IMR-90 (cell line): ENCODE data around the gene DMRTC2. TPM values are rescaled to one million over a fixed set of nuclear protein-coding genes. Genes with fewer than 3 reads are reported as not detected.

ENCODE experiments used
- ATAC-seq: fragments of 200-7000 bp; cut with Tn5 transposase; 2 replicates; pipeline ENCODE4 v1.9.1; 2020; ENCODE audit warnings: low read depth, mild to moderate bottlenecking, moderate library complexity
- BruUV-seq: library from RNA; stranded (reverse); fragments of 400-500 nt; replicated peaks from 2 replicates; lab custom pipeline; 2021; lab: Mats Ljungman, UMichigan
- CTCF ChIA-PET: fragments of 300-600 bp; formaldehyde crosslinking; extraction: SDS; loops from one replicate; lab custom pipeline; 2021; ENCODE audit warnings: antibody characterized with exemption; lab: Yijun Ruan, JAX
- POLR2A ChIA-PET: fragments of 300-600 bp; sonication (Branson Sonifier 250); formaldehyde crosslinking; loops from one replicate; lab custom pipeline; 2022; ENCODE audit warnings: antibody characterized with exemption; ENCODE audit not compliant: unreplicated experiment; lab: Charles Lee
- DNase-seq: peaks from one replicate; pipeline ENCODE4 v3.0.0; 2013
- H2AFZ ChIP-seq: replicated peaks from 2 replicates; pipeline ENCODE3; 2013; ENCODE audit warnings: low read length, mild to moderate bottlenecking; ENCODE audit not compliant: poor library complexity
- H2AK5ac ChIP-seq: 2 replicates; pipeline ENCODE4 v1.6.1; 2013; ENCODE audit warnings: low read depth, low read length, inconsistent platforms
- H2AK9ac ChIP-seq: replicated peaks from 2 replicates; pipeline ENCODE3; 2013; ENCODE audit warnings: mild to moderate bottlenecking, low read depth, low read length, moderate library complexity; ENCODE audit not compliant: poor library complexity
- H2BK120ac ChIP-seq: 2 replicates; pipeline ENCODE4 v1.6.1; 2013; ENCODE audit warnings: low read depth, low read length, inconsistent platforms
- H2BK15ac ChIP-seq: 3 replicates; pipeline ENCODE4 v1.6.1; 2013; ENCODE audit warnings: low read depth, low read length, inconsistent platforms
- H2BK20ac ChIP-seq: 2 replicates; pipeline ENCODE4 v1.6.1; 2013; ENCODE audit warnings: low read depth, mild to moderate bottlenecking, inconsistent platforms, low read length, moderate library complexity
- H2BK5ac ChIP-seq: 2 replicates; pipeline ENCODE4 v1.6.1; 2013; ENCODE audit warnings: mild to moderate bottlenecking, low read depth, low read length, inconsistent platforms; ENCODE audit not compliant: poor library complexity, severe bottlenecking
- H3K14ac ChIP-seq: replicated peaks from 2 replicates; pipeline ENCODE4 v1.6.1; 2013; ENCODE audit warnings: low read depth, low read length, inconsistent platforms
- H3K18ac ChIP-seq: 2 replicates; pipeline ENCODE4 v1.6.1; 2013; ENCODE audit warnings: low read depth, low read length, control low read depth
- H3K23ac ChIP-seq: 2 replicates; pipeline ENCODE4 v1.6.1; 2013; ENCODE audit warnings: low read depth, low read length, inconsistent platforms
- H3K27ac ChIP-seq: 2 replicates; pipeline ENCODE4 v1.5.1; 2013; ENCODE audit warnings: mild to moderate bottlenecking, control low read depth, low read length; ENCODE audit not compliant: insufficient read depth
- H3K27me3 ChIP-seq: 2 replicates; pipeline ENCODE4 v1.6.1; 2013; ENCODE audit warnings: low read length; ENCODE audit not compliant: control insufficient read depth, insufficient read depth
- H3K36me3 ChIP-seq: 2 replicates; pipeline ENCODE4 v1.6.1; 2013; ENCODE audit warnings: low read length, mixed read lengths; ENCODE audit not compliant: control insufficient read depth, insufficient read depth
- H3K4ac ChIP-seq: 2 replicates; pipeline ENCODE4 v1.6.1; 2013; ENCODE audit warnings: low read depth, low read length, inconsistent platforms
- H3K4me1 ChIP-seq: 2 replicates; pipeline ENCODE4 v1.6.1; 2013; ENCODE audit warnings: low read length, mixed read lengths; ENCODE audit not compliant: control insufficient read depth, insufficient read depth
- H3K4me2 ChIP-seq: 2 replicates; pipeline ENCODE4 v1.6.1; 2013; ENCODE audit warnings: low read depth, mild to moderate bottlenecking, control low read depth, low read length, moderate library complexity
- H3K4me3 ChIP-seq: 2 replicates; pipeline ENCODE4 v1.5.1; 2013; ENCODE audit warnings: low read depth, mild to moderate bottlenecking, control low read depth, low read length, moderate library complexity; ENCODE audit not compliant: insufficient read depth
- H3K56ac ChIP-seq: 2 replicates; pipeline ENCODE4 v1.6.1; 2013; ENCODE audit warnings: low read length, inconsistent platforms; ENCODE audit not compliant: insufficient read depth; ENCODE audit errors: extremely low read depth
- H3K79me1 ChIP-seq, 2 experiments: 2 replicates each; pipeline ENCODE4 v1.6.1; 2013; ENCODE audit warnings: low read length in 2 of 2, inconsistent platforms in 1 of 2, low read depth in 1 of 2
- H3K9ac ChIP-seq: 2 replicates; pipeline ENCODE4 v1.6.1; 2013; ENCODE audit warnings: low read depth, low read length, control low read depth
- H3K9me1 ChIP-seq: 2 replicates; pipeline ENCODE4 v1.6.1; 2013; ENCODE audit warnings: low read length, inconsistent platforms; ENCODE audit not compliant: insufficient read depth
- H3K9me3 ChIP-seq: 2 replicates; pipeline ENCODE4 v1.6.1; 2013; ENCODE audit warnings: low read length; ENCODE audit not compliant: control insufficient read depth, insufficient read depth
- H4K20me1 ChIP-seq: 2 replicates; pipeline ENCODE4 v1.6.1; 2013; ENCODE audit warnings: low read length, inconsistent platforms; ENCODE audit not compliant: insufficient read depth
- H4K5ac ChIP-seq: 2 replicates; pipeline ENCODE4 v1.6.1; 2013; ENCODE audit warnings: mild to moderate bottlenecking, low read depth, low read length, control low read depth
- H4K8ac ChIP-seq, 2 experiments: 2 replicates each; pipeline ENCODE4 v1.6.1; 2013; ENCODE audit warnings: low read depth in 2 of 2, low read length in 2 of 2, control low read depth in 1 of 2, inconsistent platforms in 1 of 2
- H4K91ac ChIP-seq: 2 replicates; pipeline ENCODE4 v1.6.1; 2013; ENCODE audit warnings: low read depth, low read length, inconsistent platforms; ENCODE audit not compliant: insufficient read depth
- POLR2A ChIP-seq: IDR thresholded peaks from 2 replicates; pipeline ENCODE4 v1.6.1; 2012; ENCODE audit warnings: mild to moderate bottlenecking, low read depth, low read length
- RAD21 ChIP-seq: IDR thresholded peaks from 2 replicates; pipeline ENCODE4 v1.6.1; 2012; ENCODE audit warnings: low read length, improper control_type of control experiment
- RCOR1 ChIP-seq: IDR thresholded peaks from 2 replicates; pipeline ENCODE4 v1.6.1; 2012; ENCODE audit warnings: mild to moderate bottlenecking, low read length, improper control_type of control experiment; ENCODE audit not compliant: insufficient replicate concordance
- RFX5 ChIP-seq: IDR thresholded peaks from 2 replicates; pipeline ENCODE4 v1.8.0; 2012; ENCODE audit warnings: low read depth, mild to moderate bottlenecking, low read length, moderate library complexity
- WGBS, 2 experiments: methylation state at CpG; one replicate each; pipeline versions ENCODE4 v1.1.5 to v1.1.7; 2013; ENCODE audit warnings: missing lambda C conversion rate in 2 of 2; ENCODE audit not compliant: insufficient read length in 1 of 2; ENCODE audit errors: extremely low coverage in 2 of 2; 5-methylcytosine and 5-hydroxymethylcytosine counted together
- dilution Hi-C: fragments of 300-500 bp; cut with HindIII; formaldehyde crosslinking; loops from one replicate; pipeline ENCODE4 v1.14.3; 2018; ENCODE audit warnings: low sequenced_read_pairs; ENCODE audit not compliant: unreplicated experiment
- in situ Hi-C: fragments of 300-500 bp; cut with MboI; formaldehyde crosslinking; loops from 3 replicates; pipeline ENCODE4 v1.14.3; 2019; ENCODE audit warnings: low sequenced_read_pairs, inconsistent platforms, mixed read lengths
- intact Hi-C: fragments of 100-400 bp; cut with micrococcal nuclease; formaldehyde crosslinking; loops from 2 replicates; pipeline ENCODE4 v1.10.0; 2022
- polyA plus RNA-seq, 3 experiments: library from polyadenylated mRNA; depleted of rRNA; stranded (reverse); fragments of >200 nt; gene quantifications; 2 replicates each; pipeline ENCODE4 v1.2.3, GENCODE V29; 2012; ENCODE audit warnings: low replicate concordance in 1 of 3
- total RNA-seq: library from RNA; depleted of rRNA; stranded (reverse); fragments of >200 nt; gene quantifications from 2 replicates; pipeline ENCODE4 v1.2.3, GENCODE V29; 2012

DMRTC2 gene
- total and polyA plus RNA-seq, 2 of the 4 experiments (the other 2 are of a cell fraction), result not detected

DNA sequence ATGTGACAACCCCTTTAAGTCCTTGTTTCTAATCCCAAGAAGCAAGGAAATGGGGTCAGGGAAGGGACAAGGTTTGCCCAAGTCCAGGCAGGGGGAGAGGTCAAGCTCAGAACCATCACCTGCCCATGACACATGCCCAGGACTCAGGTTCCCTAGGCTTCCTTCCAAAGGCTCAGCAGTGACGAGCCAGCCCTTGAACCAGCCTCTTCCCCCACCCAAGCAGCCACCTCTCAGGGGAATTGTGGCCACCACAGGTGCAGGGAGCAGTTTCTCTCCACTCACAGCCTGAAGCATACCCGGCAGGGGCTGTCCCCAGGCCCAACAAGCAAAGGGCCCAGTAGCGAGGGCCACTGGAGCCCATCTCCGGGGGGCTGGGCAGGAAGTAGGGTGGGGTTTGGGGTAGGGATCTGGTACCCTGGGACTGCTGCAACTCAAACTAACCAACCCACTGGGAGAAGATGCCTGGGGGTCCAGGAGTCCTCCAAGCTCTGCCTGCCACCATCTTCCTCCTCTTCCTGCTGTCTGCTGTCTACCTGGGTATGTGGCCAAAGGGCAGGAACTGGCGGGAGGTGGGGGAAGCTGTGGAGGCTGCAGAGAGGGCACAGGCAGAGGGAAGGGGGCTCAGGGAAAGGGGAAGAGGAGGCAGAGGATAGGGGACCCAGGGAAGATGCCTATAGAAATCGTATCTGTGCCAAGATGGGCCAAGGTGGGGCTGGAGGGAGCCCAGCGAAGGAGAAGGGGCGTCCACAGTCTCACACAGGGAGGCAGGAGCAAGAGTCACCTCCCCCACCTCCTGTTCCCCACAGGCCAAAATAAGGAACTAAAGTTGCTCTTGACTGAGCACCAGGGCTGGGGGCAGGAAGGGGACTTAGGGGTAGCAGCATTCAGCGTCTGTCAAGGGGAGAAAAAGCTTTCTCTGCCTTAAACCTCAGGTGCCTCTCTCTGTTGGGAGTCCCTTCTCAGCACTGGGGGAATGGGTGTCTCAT lies 32.3 kb downstream of the DMRTC2 start, which contains the start of gene CD79A (continued):
- TF ChIP-seq RAD21, result no peak

DNA sequence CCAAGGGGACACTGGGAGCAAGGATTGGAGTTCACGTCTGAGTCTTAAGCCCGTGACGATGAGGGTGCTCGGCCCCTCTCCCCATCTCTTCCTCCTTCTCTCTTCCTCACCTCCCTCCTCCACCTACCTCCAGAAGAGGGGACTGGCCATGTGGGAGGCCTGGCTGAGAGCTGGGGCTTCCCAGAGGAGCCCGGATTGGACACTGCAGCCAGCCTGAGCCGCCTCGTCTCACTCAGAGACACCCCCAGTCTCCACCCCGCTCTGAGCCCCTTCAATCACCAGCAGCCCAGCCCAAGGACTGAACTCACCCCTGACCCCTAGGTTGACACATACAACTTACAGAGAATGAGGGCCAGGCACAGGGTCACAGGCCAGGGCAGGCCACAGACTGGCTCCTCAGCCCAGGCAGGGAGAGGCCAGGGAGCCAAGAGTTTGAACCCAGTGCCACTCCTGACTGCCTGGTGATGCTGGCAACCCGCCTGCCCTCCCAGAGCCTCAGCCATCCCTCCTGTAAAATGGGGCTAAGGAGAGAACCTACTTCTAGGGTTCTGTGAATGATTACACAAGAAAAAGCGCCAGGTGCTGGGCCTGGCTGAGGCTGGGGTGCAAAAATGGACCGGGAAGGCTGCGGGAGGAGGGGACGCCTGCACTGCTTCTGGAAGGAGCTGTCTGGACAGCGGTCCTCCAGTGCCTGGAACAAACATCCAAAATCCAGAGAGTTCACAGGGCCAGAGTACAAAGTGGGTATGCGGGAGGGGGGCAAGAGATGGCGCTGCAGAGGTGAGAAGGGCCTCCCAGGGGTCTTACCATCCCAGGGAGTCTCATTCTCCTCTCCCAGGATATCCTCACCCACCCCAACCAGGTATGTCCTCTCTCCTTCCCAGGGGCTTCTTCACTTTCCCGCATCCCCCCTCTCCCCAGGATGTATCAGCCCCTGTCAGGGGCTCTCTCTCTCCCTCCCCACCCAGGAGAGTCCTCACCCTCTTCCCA lies 33.4 kb downstream of the DMRTC2 start:
- WGBS, 2 experiments, result 68% methylated on average over 4 of the region's 17 CpGs; no CpG with 5 or more reads in 1 of the 2 experiments
- BruUV-seq, result no TSS peak
- Histone ChIP-seq H3K4ac (no peak overlapping the region), H2BK5ac (no peak overlapping the region), H3K27me3 (peaks cover 15% of the 10 kb centered on the region; the same call in 1 of the 2 replicates), H2BK15ac (no peak overlapping the region), H4K20me1 (peaks cover 4% of the 10 kb centered on the region; the same call in 1 of the 2 replicates), H3K9me3 (no peaks in the 10 kb centered on the region), H3K4me3 (no peak overlapping the region), H3K4me2 (no peak overlapping the region), H3K56ac (no peak overlapping the region), H3K4me1 (no peaks in the 10 kb centered on the region), H2BK20ac (no peak overlapping the region), H3K9ac (no peak overlapping the region), H3K14ac (no peak overlapping the region), H3K9me1 (peaks cover 3% of the 10 kb centered on the region; the same call in 1 of the 2 replicates), H2AK9ac (no peak overlapping the region), H3K27ac (no peak overlapping the region), H4K5ac (no peak overlapping the region), H3K18ac (no peak overlapping the region), H2AFZ (no peak overlapping the region), H3K36me3 (no peaks in the 10 kb centered on the region), H2BK120ac (no peak overlapping the region), H4K91ac (no peak overlapping the region), H3K79me1 (no peaks in the 10 kb centered on the region; a peak in 1 of 4 replicates), H2AK5ac (no peak overlapping the region), H4K8ac (no peak overlapping the region), H3K23ac (no peak overlapping the region)
- no peak for DNase-seq
- in situ Hi-C loops, result no loop called here
- ATAC-seq, result no peak
- POLR2A ChIA-PET, result no interaction called here
- TF ChIP-seq RFX5 (no peak), RAD21 (no peak), POLR2A (no peak), RCOR1 (no peak)
- dilution Hi-C loops, result no loop called here
- CTCF ChIA-PET, result no interaction called here
- intact Hi-C loops, result no loop called here
